Measurements from ENCODE around the gene ATAD3B. TPM values are rescaled to one million over a fixed set of nuclear protein-coding genes. Genes with fewer than 3 reads are reported as not detected.

The ATAD3B gene
- total and polyA plus RNA-seq, 2 donors from 2014 or later: 13.3 to 28.8 TPM

GRCh38 chr1:1538989-1539309 is 67.4 kb downstream of the ATAD3B start:
- H3K9me3 ChIP-seq (ENCODE audit: control insufficient read depth in 2 of 3, insufficient read depth in 1 of 3, low read length in 3 of 3): no peaks in the 10 kb centered on the region
- H3K9ac ChIP-seq (ENCODE audit: low read length in 3 of 3): no peak overlapping the region
- H3K4me3 ChIP-seq (ENCODE audit: low read length in 3 of 3): no peak overlapping the region
- FAIRE-seq (no peak), DNase-seq (peak in 1 of 5 donors; percentile 73)
- no peak for TF ChIP-seq CTCF (IDR thresholded peaks at IDR 0.05; ENCODE audit: borderline replicate concordance, extremely low read depth, insufficient read depth)
- no peaks in the 10 kb centered on the region for H3K27me3 ChIP-seq (ENCODE audit: control insufficient read depth, insufficient read depth, low read length)
- H3K27ac ChIP-seq (ENCODE audit: low read depth in 2 of 2, low read length in 2 of 2): no peak overlapping the region
- peaks cover 0 to 3% (median 0%) of the 10 kb centered on the region in 3 donors for H3K36me3 ChIP-seq (ENCODE audit: control insufficient read depth in 2 of 3, insufficient read depth in 3 of 3, low read length in 3 of 3)
- peaks cover 0 to 8% (median 0%) of the 10 kb centered on the region in 3 donors for H3K4me1 ChIP-seq (ENCODE audit: control insufficient read depth in 2 of 3, insufficient read depth in 2 of 3, low read depth in 1 of 3, low read length in 3 of 3)
- intact Hi-C loops (cut with DNase I): no loop called here

- H3K27ac ChIP-seq (ENCODE audit: low read depth in 2 of 2, low read length in 2 of 2): no peak overlapping the region
- H3K9ac ChIP-seq (ENCODE audit: low read length in 3 of 3): no peak overlapping the region
- peaks cover 0 to 3% (median 0%) of the 10 kb centered on the region in 3 donors for H3K36me3 ChIP-seq (ENCODE audit: control insufficient read depth in 2 of 3, insufficient read depth in 3 of 3, low read length in 3 of 3)
- H3K4me1 ChIP-seq (ENCODE audit: control insufficient read depth in 2 of 3, insufficient read depth in 2 of 3, low read depth in 1 of 3, low read length in 3 of 3): peaks cover 0 to 8% (median 0%) of the 10 kb centered on the region in 3 donors
- DNase-seq (peak in 4 of 5 donors; percentile 53 to 80 (median 71)), FAIRE-seq (no peak)
- intact Hi-C loops (cut with DNase I): no loop called here
- TF ChIP-seq CTCF (IDR thresholded peaks at IDR 0.05; ENCODE audit: borderline replicate concordance, extremely low read depth, insufficient read depth): no peak
- H3K9me3 ChIP-seq (ENCODE audit: control insufficient read depth in 2 of 3, insufficient read depth in 1 of 3, low read length in 3 of 3): no peaks in the 10 kb centered on the region
- no peaks in the 10 kb centered on the region for H3K27me3 ChIP-seq (ENCODE audit: control insufficient read depth, insufficient read depth, low read length)
- peak overlapping the region in 1 of 3 donors; percentile 34 for H3K4me3 ChIP-seq (ENCODE audit: low read length in 3 of 3)
Observed at GRCh38 chr1:1539310-1540089, 67.9 kb downstream of the ATAD3B start.

GRCh38 chr1:1540090-1540817 is 68.7 kb downstream of the ATAD3B start, which contains the start of gene TMEM240:
TSS of gene TMEM240 (minus strand) at chr1:1540624. CDS start at chr1:1540346, 278 bp downstream.
- Histone ChIP-seq H3K27ac (ENCODE audit: low read depth in 2 of 2, low read length in 2 of 2) (no peak within 1 kb of the TSS), H3K4me3 (ENCODE audit: low read length in 3 of 3) (peak within 1 kb of the TSS in 2 of 3 donors; percentile 31 to 34), H3K4me1 (ENCODE audit: control insufficient read depth in 2 of 3, insufficient read depth in 2 of 3, low read depth in 1 of 3, low read length in 3 of 3) (peaks cover 0 to 8% (median 0%) of the 10 kb centered on the region in 3 donors), H3K27me3 (ENCODE audit: control insufficient read depth, insufficient read depth, low read length) (no peaks in the 10 kb centered on the region), H3K9ac (ENCODE audit: low read length in 3 of 3) (peak within 1 kb of the TSS in 1 of 3 donors; percentile 34), H3K36me3 (ENCODE audit: control insufficient read depth in 2 of 3, insufficient read depth in 3 of 3, low read length in 3 of 3) (peaks cover 0 to 3% (median 0%) of the 10 kb centered on the region in 3 donors), H3K9me3 (ENCODE audit: control insufficient read depth in 2 of 3, insufficient read depth in 1 of 3, low read length in 3 of 3) (no peaks in the 10 kb centered on the region)
- DNase-seq: peak; percentile 84 to 93 (median 92)
- TF ChIP-seq CTCF (IDR thresholded peaks at IDR 0.05; ENCODE audit: borderline replicate concordance, extremely low read depth, insufficient read depth): no peak
- intact Hi-C loops (cut with DNase I): no loop called here
- no peak for FAIRE-seq
